Measurements from ENCODE around the gene KRTAP10-2. TPM values are rescaled to one million over a fixed set of nuclear protein-coding genes. Genes with fewer than 3 reads are reported as not detected.
"Not testable (repeated sequence)": the region's sequence is repeated elsewhere in the genome, so short reads cannot be mapped to it uniquely, and the experiment has no call there.

KRTAP10-2 gene
- total RNA-seq, 1 donor from 2014 or later, result not detected

DNA sequence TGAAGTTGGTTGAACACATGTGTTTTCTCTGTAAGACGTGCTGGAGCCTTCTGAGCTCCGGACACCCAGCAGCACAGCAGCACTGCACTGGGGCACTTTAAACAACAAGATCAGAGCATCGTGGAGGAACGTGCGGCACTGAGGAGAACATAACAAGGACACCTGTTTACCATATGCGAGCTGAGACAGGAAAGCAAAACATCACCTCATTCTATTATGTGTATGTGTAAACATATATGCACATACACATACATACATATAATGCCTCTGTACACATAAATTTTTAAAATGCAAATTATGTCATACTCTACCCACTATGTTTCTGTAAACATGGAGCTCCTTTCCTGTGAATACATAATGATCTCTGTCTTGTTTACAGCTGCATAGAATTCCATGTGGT is 44.2 kb upstream of the KRTAP10-2 start:
- H3K4me1 ChIP-seq, result no peaks in the 10 kb centered on the region
- intact Hi-C loops (cut with DNase I), result no loop called here
- ATAC-seq (no peak), DNase-seq (no peak)
- H3K9me3 ChIP-seq, result no peaks in the 10 kb centered on the region
- H3K27me3 ChIP-seq (ENCODE audit: low read depth), result peaks cover 13% of the 10 kb centered on the region
- no peaks in the 10 kb centered on the region for H3K36me3 ChIP-seq
- TF ChIP-seq, protein P1, sequence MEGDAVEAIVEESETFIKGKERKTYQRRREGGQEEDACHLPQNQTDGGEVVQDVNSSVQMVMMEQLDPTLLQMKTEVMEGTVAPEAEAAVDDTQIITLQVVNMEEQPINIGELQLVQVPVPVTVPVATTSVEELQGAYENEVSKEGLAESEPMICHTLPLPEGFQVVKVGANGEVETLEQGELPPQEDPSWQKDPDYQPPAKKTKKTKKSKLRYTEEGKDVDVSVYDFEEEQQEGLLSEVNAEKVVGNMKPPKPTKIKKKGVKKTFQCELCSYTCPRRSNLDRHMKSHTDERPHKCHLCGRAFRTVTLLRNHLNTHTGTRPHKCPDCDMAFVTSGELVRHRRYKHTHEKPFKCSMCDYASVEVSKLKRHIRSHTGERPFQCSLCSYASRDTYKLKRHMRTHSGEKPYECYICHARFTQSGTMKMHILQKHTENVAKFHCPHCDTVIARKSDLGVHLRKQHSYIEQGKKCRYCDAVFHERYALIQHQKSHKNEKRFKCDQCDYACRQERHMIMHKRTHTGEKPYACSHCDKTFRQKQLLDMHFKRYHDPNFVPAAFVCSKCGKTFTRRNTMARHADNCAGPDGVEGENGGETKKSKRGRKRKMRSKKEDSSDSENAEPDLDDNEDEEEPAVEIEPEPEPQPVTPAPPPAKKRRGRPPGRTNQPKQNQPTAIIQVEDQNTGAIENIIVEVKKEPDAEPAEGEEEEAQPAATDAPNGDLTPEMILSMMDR (IDR thresholded peaks at IDR 0.05), result no peak
- H3K27ac ChIP-seq, result no peak overlapping the region
- no peak overlapping the region for H3K4me3 ChIP-seq

DNA sequence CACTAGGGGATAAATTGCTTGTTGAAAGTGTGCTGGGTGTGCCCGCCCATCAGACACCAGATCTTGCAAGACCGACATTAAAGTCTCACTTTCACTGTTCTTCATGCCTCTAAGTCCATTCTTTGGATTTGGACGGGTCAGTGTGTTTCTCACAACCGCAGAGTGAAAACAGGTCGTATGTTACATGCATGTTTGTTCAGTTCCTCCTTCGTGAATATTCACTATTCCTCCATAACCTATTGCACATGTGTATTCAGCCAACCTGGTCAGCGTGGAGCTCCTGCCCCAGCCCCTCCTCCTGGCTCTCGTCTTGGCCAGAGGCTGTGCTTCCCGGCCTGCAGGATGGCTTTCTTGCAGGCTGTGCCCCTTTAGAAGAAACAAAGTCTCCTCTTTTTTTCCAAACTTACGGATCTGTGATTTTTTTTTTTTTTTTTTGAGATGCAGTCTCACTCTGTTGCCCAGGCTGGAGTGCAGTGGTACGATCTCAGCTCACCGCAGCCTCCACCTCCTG is 43.2 kb upstream of the KRTAP10-2 start:
- no peaks in the 10 kb centered on the region for H3K36me3 ChIP-seq
- peaks cover 17% of the 10 kb centered on the region for H3K27me3 ChIP-seq (ENCODE audit: low read depth)
- H3K27ac ChIP-seq, result no peak overlapping the region
- no peaks in the 10 kb centered on the region for H3K4me1 ChIP-seq
- H3K4me3 ChIP-seq, result no peak overlapping the region
- TF ChIP-seq, protein P1 (IDR thresholded peaks at IDR 0.05), result no peak
- DNase-seq, result no peak
- intact Hi-C loops (cut with DNase I), result no loop called here
- no peak for ATAC-seq
- H3K9me3 ChIP-seq, result no peaks in the 10 kb centered on the region

DNA sequence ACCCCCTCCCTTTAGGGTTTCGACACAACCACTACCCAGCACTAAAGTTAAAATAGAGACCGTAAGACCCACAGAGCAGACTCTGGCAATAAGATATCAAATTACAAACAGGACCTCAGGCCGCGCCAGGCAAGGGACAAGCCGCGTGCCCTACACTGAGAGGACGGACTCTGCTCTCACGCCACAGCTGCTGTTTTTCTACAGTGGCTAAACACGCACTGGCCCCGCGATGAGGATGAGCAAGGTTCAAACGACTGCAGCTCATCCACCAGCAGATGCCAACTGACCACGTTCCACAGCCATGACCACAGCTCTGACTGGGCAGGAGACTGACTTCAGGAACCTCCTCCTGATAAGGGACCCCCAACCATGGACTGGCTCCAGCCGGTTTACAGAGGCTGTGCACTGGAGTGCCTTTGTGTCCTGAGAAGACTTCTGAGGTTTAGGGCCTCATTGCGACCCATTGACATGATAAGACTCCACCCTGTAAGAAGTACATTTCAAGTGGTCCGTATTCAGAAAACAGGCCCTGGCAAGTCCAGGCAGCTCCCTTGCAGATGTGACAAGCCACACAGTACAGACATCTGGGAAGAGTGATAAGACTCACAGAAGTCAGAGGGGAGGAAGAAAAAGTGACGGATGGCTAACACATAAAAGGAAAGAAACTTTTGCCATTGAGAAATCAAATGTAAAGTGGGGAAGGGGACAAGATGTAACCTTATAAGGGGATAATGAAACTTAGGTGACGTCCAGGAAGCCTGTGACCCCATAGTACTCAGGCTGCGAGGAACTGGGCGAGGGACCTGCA is 42.5 kb upstream of the KRTAP10-2 start:
- Histone ChIP-seq H3K27ac (no peak overlapping the region), H3K9me3 (no peaks in the 10 kb centered on the region), H3K4me1 (no peaks in the 10 kb centered on the region), H3K27me3 (ENCODE audit: low read depth) (peaks cover 21% of the 10 kb centered on the region), H3K36me3 (no peaks in the 10 kb centered on the region), H3K4me3 (no peak overlapping the region)
- intact Hi-C loops (cut with DNase I), result no loop called here
- ATAC-seq, result no peak
- DNase-seq, result no peak
- TF ChIP-seq, protein P1 (IDR thresholded peaks at IDR 0.05), result no peak

DNA sequence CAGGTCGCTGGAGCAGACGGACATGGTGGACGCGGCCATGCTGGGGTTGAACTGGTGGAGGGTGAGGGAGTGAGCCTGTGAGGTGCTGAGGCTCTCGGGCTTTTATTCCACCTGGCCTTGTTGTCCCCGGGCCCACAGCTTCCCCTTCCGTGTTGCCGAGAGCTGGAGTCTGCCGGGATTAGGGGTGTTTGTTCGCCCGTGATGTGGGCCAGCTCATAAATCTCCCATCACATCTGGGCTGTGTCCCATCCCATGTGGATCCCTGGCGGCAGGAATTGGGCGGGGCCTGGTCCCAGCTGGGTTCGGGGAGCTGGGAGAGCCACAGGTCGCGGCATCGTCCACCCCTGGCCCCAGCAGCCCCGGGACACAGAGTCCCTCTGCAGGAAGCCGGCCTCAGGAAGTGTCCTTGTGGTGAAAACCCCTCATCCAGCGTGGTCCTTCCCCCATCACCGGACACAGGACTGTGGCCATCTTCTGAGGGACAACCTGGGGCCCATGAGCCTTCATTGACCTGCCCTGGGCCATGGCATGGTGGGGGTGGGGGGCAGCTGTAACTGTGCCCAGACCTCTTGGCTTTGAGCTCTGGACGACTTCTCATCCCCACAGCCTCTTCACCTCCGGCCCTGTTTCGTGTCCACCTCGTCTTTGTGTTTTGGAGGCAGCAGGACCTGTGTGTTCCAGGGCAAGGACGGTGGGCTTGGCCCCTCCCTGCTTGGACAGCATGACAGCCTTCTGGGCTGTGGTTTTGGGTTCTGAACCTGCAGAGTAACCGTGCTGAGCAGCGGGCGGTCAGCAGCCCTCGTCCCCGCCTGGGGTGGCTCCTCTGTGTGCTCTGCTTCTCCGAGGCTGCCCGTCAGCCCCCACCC is 41.4 kb upstream of the KRTAP10-2 start, which contains the start of gene KRTAP10-6:
KRTAP10-6 (minus strand) TSS at position 60 of the 866 bp plus-strand sequence; CDS start at position 39, 21 bp downstream.
- no peak within 1 kb of the TSS for H3K4me3 ChIP-seq
- peak in 1 of 2 donors; percentile 28 for ATAC-seq
- TF ChIP-seq, protein P1 (IDR thresholded peaks at IDR 0.05), result no peak
- no peak within 1 kb of the TSS for H3K27ac ChIP-seq
- H3K9me3 ChIP-seq, result no peaks in the 10 kb centered on the region
- intact Hi-C loops (cut with DNase I), result no loop called here
- H3K27me3 ChIP-seq (ENCODE audit: low read depth), result peaks cover 17% of the 10 kb centered on the region
- H3K4me1 ChIP-seq, result no peaks in the 10 kb centered on the region
- H3K36me3 ChIP-seq, result no peaks in the 10 kb centered on the region
- DNase-seq, result no peak

DNA sequence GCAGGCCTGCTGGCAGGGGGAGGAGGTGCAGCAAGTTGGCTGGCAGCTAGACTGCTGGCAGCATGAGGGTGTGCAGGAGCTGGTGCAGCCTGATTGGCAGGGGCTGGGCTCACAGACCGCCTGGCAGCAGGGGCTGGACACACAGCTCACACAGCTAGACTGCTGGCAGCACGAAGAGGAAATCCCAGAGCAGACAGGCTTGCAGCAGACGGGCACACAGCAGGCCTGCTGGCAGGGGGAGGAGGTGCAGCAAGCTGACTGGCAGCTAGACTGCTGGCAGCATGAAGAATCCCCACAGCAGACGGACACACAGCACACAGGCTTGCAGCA is 40.5 kb upstream of the KRTAP10-2 start:
- H3K36me3 ChIP-seq; intact Hi-C loops (cut with DNase I); H3K27ac ChIP-seq; H3K4me1 ChIP-seq; H3K4me3 ChIP-seq; DNase-seq; ATAC-seq; H3K9me3 ChIP-seq: not testable (repeated sequence)
- peaks cover 17% of the 10 kb centered on the region for H3K27me3 ChIP-seq (ENCODE audit: low read depth)

DNA sequence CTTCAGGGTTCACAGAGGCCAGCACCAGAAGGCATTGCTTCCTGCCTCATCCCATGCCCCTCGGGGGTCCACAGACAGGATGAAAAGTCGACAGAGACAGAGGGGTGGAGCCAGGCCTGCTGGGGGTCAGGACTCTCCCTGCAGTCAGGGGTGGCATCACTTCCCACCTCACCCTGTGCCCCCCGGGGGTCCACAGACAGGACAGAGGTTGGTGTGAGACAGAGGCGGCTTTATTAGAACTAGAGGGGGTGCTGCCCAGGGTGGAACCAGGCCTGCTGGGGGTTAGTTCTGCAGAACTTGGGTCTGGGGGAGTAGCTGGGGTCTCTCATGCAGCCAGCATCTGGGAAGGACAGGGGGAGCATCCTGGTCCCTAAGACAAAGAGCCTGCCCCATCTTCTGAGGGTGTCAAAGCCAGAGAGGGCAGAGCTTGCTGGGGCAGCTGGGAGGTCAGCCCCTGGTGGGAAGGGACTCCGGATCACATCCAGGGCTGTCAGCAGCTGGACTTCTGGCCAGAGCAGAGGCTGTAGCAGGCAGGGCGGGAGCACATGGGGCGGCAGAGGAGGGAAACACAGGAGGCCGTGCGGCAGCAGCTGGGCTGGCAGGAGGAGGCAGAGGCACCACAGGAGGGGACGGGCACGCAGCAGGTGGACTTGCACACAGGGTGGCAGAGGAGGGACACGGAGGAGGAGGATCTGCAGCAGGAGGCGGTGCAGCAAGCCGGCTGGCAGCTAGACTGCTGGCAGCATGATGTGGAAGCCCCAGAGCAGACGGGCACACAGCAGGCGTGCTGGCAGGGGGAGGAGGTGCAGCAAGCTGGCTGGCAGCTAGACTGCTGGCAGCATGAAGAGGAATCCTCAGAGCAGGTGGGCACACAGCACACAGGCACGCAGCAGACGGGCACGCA is 39.8 kb upstream of the KRTAP10-2 start:
- H3K27ac ChIP-seq; intact Hi-C loops (cut with DNase I); DNase-seq: not testable (repeated sequence)

More for the DNA sequence above, 39.8 kb upstream of the KRTAP10-2 start:
- not testable (repeated sequence) for ATAC-seq, H3K4me3 ChIP-seq, H3K9me3 ChIP-seq, H3K36me3 ChIP-seq, H3K4me1 ChIP-seq
- peaks cover 23% of the 10 kb centered on the region for H3K27me3 ChIP-seq (ENCODE audit: low read depth)
